ENCODE measurements around the gene TNS1.

TNS1 gene

DNA sequence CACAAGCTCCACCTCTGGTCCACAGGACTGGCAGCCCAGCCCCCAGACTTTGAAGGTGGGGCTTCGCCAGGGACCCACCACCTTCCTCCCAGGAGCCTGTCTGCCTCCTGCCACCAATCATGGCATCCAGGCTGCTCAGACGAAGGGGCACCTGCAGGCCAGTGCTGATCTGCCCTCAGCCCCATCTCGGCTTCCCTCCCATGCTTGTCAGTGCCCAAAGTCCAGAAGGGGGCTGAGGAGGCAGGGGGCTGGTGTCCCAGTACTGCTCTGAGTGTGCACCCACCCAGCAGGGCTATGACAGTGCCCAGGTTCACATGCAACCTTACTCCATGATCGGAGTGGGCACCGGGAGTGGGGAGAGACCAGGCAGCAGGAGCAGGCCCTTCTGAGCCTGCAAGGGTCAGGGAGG, 40.9 kb upstream of the TNS1 start:
- H3K79me2 ChIP-seq: no peaks in the 10 kb centered on the region
- no peaks in the 10 kb centered on the region for H3K9me3 ChIP-seq (ENCODE audit: control insufficient read depth, low read length)
- TF ChIP-seq, protein P1, sequence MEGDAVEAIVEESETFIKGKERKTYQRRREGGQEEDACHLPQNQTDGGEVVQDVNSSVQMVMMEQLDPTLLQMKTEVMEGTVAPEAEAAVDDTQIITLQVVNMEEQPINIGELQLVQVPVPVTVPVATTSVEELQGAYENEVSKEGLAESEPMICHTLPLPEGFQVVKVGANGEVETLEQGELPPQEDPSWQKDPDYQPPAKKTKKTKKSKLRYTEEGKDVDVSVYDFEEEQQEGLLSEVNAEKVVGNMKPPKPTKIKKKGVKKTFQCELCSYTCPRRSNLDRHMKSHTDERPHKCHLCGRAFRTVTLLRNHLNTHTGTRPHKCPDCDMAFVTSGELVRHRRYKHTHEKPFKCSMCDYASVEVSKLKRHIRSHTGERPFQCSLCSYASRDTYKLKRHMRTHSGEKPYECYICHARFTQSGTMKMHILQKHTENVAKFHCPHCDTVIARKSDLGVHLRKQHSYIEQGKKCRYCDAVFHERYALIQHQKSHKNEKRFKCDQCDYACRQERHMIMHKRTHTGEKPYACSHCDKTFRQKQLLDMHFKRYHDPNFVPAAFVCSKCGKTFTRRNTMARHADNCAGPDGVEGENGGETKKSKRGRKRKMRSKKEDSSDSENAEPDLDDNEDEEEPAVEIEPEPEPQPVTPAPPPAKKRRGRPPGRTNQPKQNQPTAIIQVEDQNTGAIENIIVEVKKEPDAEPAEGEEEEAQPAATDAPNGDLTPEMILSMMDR (IDR thresholded peaks at IDR 0.05): no peak
- H3K4me1 ChIP-seq: no peaks in the 10 kb centered on the region
- H3K9ac ChIP-seq: no peak overlapping the region
- no peaks in the 10 kb centered on the region for H3K27me3 ChIP-seq (ENCODE audit: control insufficient read depth, insufficient read depth, low read length)
- H3K4me2 ChIP-seq (ENCODE audit: low read length): no peak overlapping the region
- H2AFZ ChIP-seq: no peak overlapping the region
- H3K36me3 ChIP-seq (ENCODE audit: control insufficient read depth, insufficient read depth, low read length): no peaks in the 10 kb centered on the region
- no peak overlapping the region for H3K4me3 ChIP-seq (ENCODE audit: low read depth, low read length)
- no peak overlapping the region for H3K27ac ChIP-seq

DNA sequence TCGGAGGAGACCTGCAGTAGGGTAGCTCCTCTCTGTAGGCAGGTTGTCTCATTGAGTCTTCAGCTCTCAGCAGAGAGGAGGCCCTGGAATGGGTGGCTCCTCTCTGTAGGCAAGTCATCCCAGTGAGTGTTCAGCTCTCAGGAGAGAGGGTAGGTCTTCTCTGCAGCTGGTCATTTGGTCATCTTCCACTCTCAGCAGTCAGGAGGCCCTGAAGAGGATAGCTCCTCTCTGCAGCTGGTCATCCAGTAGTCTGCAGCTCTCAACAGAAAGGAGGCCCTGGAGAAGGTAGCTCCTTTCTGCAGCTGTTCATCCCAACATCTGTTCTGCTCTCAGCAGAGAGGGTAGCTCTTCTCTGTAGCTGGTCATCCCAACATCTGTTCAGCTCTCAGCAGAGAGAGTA, 40.3 kb upstream of the TNS1 start:
- no peak overlapping the region for H3K4me3 ChIP-seq (ENCODE audit: low read depth, low read length)
- H3K79me2 ChIP-seq: no peaks in the 10 kb centered on the region
- no peaks in the 10 kb centered on the region for H3K27me3 ChIP-seq (ENCODE audit: control insufficient read depth, insufficient read depth, low read length)
- H2AFZ ChIP-seq: no peak overlapping the region
- no peak overlapping the region for H3K9ac ChIP-seq
- no peaks in the 10 kb centered on the region for H3K9me3 ChIP-seq (ENCODE audit: control insufficient read depth, low read length)
- H3K36me3 ChIP-seq (ENCODE audit: control insufficient read depth, insufficient read depth, low read length): no peaks in the 10 kb centered on the region
- H3K27ac ChIP-seq: no peak overlapping the region
- TF ChIP-seq, protein P1 (IDR thresholded peaks at IDR 0.05): no peak
- no peak overlapping the region for H3K4me2 ChIP-seq (ENCODE audit: low read length)
- H3K4me1 ChIP-seq: no peaks in the 10 kb centered on the region

DNA sequence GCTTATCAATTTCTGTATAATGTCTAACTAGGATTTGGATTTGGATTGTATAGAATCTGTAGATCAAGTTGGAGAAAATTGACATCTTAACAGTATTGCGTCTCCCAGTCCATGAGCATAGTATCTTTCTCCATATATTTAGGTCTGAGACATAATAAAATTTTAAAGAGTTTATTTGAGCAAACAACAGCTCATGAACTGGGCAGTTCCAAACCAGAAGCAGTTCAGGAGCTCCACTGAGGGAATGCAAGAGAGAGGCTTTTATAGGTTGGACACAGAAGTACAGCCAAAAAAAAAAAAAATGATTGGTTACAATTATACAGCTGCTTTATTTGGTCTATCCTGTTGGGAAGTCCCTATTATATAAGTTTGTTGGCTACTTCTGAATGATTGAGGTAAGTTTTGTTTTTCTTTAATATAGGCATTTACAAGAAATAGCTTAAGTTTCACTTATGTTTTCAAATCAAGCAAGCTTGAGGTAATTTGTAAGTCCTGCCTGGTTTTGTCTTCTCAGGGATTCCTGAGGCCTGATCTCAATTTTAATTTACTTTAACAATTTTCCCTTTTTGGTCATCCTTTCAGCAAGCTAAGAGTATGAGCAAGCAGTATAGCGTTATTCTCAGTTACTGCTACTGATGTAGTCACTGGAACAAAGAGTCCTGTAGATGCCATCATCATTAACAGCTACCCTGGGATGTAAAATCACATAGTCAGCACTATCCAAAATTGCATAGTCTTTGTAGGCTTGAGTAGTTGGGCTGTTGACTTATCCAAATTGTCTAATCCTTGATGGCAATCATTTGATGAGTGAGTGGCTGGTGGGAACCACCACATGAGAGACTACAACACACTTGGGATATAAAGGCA, 38.7 kb upstream of the TNS1 start:
- Histone ChIP-seq H3K9me3 (ENCODE audit: control insufficient read depth, low read length) (no peaks in the 10 kb centered on the region), H3K4me1 (no peaks in the 10 kb centered on the region), H2AFZ (no peak overlapping the region), H3K36me3 (ENCODE audit: control insufficient read depth, insufficient read depth, low read length) (no peaks in the 10 kb centered on the region), H3K27me3 (ENCODE audit: control insufficient read depth, insufficient read depth, low read length) (no peaks in the 10 kb centered on the region), H3K4me3 (ENCODE audit: low read depth, low read length) (no peak overlapping the region), H3K9ac (no peak overlapping the region), H3K27ac (no peak overlapping the region), H3K79me2 (no peaks in the 10 kb centered on the region), H3K4me2 (ENCODE audit: low read length) (no peak overlapping the region)
- TF ChIP-seq, protein P1 (IDR thresholded peaks at IDR 0.05): no peak

DNA sequence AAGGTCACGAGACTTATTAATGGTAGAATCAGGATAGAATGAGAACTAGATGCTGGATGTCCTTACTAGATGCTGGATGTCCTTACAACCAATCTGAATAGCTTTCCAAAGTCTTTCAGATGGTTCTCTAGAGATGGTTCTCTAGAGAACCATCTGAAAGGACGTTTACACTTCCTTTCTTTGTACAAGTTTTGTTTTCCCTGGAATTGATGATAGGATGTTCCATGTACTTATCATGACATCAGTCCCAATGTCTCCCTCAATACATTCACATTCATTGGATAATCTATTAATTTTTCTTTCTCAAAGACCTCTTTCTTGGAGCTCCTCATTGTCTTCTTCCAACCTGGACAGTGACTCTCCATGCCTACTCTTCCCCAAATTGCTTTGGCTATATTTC, 38.1 kb upstream of the TNS1 start:
- no peaks in the 10 kb centered on the region for H3K4me1 ChIP-seq
- no peak overlapping the region for H3K4me2 ChIP-seq (ENCODE audit: low read length)
- no peaks in the 10 kb centered on the region for H3K9me3 ChIP-seq (ENCODE audit: control insufficient read depth, low read length)
- no peak overlapping the region for H2AFZ ChIP-seq
- H3K27ac ChIP-seq: no peak overlapping the region
- no peaks in the 10 kb centered on the region for H3K36me3 ChIP-seq (ENCODE audit: control insufficient read depth, insufficient read depth, low read length)
- H3K79me2 ChIP-seq: no peaks in the 10 kb centered on the region
- TF ChIP-seq, protein P1 (IDR thresholded peaks at IDR 0.05): no peak
- H3K27me3 ChIP-seq (ENCODE audit: control insufficient read depth, insufficient read depth, low read length): no peaks in the 10 kb centered on the region
- H3K4me3 ChIP-seq (ENCODE audit: low read depth, low read length): no peak overlapping the region
- H3K9ac ChIP-seq: no peak overlapping the region

DNA sequence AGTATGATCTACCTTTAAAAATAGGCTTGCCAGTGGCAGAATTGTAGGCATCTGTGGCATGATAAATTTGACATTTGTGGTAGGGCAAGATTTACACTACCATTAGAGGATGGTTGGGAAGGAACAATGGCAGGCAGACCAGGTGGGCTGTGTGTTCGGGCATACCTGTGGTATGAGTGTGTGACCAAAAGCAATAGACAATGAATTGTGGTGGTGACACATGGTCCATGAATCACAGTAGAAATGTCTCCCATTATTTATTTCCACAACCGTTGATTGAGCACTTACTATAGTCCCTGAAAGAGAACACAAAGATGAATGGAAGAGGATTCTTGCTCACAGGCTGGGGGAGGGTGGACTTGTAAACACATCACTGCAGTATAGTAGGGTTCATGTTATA, 36.4 kb upstream of the TNS1 start:
- Histone ChIP-seq H3K4me3 (ENCODE audit: low read depth, low read length) (no peak overlapping the region), H3K4me1 (no peaks in the 10 kb centered on the region), H3K79me2 (no peaks in the 10 kb centered on the region), H3K9ac (no peak overlapping the region), H3K36me3 (ENCODE audit: control insufficient read depth, insufficient read depth, low read length) (no peaks in the 10 kb centered on the region), H3K9me3 (ENCODE audit: control insufficient read depth, low read length) (no peaks in the 10 kb centered on the region), H3K27ac (no peak overlapping the region), H3K4me2 (ENCODE audit: low read length) (no peak overlapping the region), H2AFZ (no peak overlapping the region), H3K27me3 (ENCODE audit: control insufficient read depth, insufficient read depth, low read length) (no peaks in the 10 kb centered on the region)
- TF ChIP-seq, protein P1 (IDR thresholded peaks at IDR 0.05): no peak
